Subcutaneous adipose tissue (tissue), 4 donors: ENCODE measurements around the gene WDR88. TPM values are rescaled to one million over a fixed set of nuclear protein-coding genes. Genes with fewer than 3 reads are reported as not detected.

ENCODE experiments used
- CTCF ChIP-seq: fragments of 450-650 bp; IDR thresholded peaks from one replicate; pipeline ENCODE4 v1.5.1; 2016; ENCODE audit warnings: low read depth, mild to moderate bottlenecking, control low read depth, antibody characterized with exemption, moderate library complexity
- total RNA-seq, 4 donors: library from RNA; depleted of rRNA; stranded (reverse); fragments of >200 nt; gene quantifications; one replicate each; pipeline ENCODE4 v1.1.0, GENCODE V29; 2016

WDR88 gene
- total RNA-seq, 4 donors from 2014 or later = not detected

GRCh38 chr19:33159893-33160292 lies 28.0 kb downstream of the WDR88 start:
- no peak for TF ChIP-seq CTCF

- no peak for TF ChIP-seq CTCF
Measured at GRCh38 chr19:33161201-33161600, 29.3 kb downstream of the WDR88 start.

- TF ChIP-seq CTCF = no peak
Measured at GRCh38 chr19:33163481-33163880, 31.6 kb downstream of the WDR88 start.

GRCh38 chr19:33167438-33167837 lies 35.5 kb downstream of the WDR88 start:
- no peak for TF ChIP-seq CTCF

- TF ChIP-seq CTCF = no peak
Measured at GRCh38 chr19:33168528-33168927, 36.6 kb downstream of the WDR88 start.

- TF ChIP-seq CTCF = no peak
Measured at GRCh38 chr19:33171222-33171795, 39.4 kb downstream of the WDR88 start.

- no peak for TF ChIP-seq CTCF
Measured at GRCh38 chr19:33171916-33172359, 40.0 kb downstream of the WDR88 start.
